HG03439 (cell line): ENCODE data around the gene DLX5.
"Not testable (repeated sequence)": the region's sequence is repeated elsewhere in the genome, so short reads cannot be mapped to it uniquely, and the experiment has no call there.

Experiments used
- ATAC-seq: cut with Tn5 transposase; IDR thresholded peaks from one replicate; pipeline ENCODE4 v1.9.1; 2021; ENCODE audit warnings: mild to moderate bottlenecking, moderate library complexity; ENCODE audit not compliant: unreplicated experiment

Gene DLX5

GRCh38 chr7:97024209-97025129, at the start of gene DLX5:
Gene DLX5 (minus strand): TSS chr7:97024831. CDS start chr7:97024623, 208 bp downstream.
- ATAC-seq: no peak

DNA sequence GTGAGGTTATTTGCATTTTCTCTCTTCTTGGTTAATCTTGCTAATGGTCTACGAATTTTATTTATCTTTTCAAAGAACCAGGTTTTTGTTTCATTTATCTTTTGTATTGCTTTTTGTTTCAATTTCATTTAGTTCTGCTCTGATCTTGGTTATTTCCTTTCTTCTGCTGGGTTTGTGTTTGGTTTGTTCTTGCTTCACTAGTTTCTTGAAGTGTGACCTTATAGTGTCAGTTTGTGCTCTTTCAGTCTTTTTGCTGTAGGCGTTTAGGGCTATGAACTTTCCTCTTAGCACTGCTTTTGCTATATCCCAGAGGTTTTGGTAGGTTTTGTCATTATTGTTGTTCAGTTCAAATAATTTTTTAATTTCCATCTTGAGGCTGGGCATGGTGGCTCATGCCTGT, 47.4 kb upstream of the DLX5 start:
- ATAC-seq: not testable (repeated sequence)

DNA sequence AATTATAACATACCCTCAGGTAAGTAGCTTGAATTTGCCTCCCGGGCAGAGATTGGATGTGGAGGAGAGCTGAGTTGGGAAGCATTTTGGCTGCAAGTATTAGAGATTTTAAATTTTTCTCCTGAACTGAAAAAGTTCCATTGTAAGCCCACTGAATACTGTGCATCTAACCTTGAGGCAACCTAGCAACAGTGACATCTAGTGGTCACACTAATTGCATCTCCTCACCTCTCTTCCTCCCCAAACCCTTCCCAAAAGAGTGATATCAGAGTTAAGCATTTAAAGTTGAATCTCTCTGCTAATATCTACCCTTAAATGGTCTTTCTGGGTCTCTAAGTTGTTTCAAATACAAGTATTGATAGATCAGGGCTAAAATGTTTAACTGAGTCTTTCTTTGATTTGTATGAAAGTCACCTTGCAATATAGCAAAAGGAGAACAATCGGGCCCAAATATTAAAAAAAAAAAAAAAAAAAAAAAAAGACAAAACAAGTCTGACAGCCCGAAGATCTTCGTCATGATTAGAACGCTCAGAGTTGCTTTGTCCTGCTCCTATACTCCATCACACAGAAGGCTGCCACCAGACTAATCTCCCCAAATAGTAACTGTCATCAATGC, 40.4 kb upstream of the DLX5 start:
- no peak for ATAC-seq

GRCh38 chr7:97064020-97064419, 39.4 kb upstream of the DLX5 start:
- no peak for ATAC-seq

GRCh38 chr7:97043281-97043680, 18.6 kb upstream of the DLX5 start:
- ATAC-seq: no peak

GRCh38 chr7:97039374-97040065, 14.9 kb upstream of the DLX5 start:
- no peak for ATAC-seq

- ATAC-seq: not testable (repeated sequence)
Measured at GRCh38 chr7:97034213-97034852, 9.7 kb upstream of the DLX5 start.

DNA sequence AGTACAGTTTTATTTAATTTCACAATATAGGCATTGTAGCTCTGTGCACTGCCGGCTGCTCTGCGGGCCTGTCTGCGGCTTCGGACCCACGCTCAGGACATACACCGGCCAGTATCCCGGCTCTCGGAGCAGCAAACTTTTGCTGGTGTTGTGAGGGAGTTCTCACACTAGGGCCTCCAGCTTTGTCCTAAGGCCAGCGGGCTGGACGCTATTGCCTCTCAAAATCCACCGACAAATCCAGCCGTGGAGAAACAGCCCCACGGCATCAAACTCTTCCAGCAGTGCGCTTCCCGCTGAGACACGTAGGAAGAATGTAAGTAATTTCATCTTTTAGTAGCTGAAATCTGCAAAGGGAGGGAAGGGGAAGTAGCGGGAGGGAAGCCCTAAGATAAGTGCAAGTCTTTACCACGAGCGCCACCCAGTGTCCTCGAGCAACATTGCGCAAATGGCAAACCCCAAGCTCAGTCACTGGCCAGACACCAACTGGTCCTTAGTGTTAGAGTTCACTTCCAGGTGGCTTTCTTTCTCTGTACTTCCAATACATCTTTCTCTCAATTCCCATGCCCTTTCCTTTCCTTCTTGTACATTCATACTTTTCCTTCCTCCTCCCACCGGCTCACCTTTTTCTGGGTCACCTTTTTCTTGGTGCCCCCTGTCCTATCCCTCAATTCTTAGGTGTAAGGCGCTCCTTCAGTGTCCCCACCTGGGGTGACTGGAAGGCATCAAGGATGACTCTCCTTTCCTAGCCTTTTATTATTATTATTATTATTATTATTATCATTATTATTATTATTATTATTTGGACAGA, 3.0 kb upstream of the DLX5 start:
- peak; percentile 97 for ATAC-seq

DNA sequence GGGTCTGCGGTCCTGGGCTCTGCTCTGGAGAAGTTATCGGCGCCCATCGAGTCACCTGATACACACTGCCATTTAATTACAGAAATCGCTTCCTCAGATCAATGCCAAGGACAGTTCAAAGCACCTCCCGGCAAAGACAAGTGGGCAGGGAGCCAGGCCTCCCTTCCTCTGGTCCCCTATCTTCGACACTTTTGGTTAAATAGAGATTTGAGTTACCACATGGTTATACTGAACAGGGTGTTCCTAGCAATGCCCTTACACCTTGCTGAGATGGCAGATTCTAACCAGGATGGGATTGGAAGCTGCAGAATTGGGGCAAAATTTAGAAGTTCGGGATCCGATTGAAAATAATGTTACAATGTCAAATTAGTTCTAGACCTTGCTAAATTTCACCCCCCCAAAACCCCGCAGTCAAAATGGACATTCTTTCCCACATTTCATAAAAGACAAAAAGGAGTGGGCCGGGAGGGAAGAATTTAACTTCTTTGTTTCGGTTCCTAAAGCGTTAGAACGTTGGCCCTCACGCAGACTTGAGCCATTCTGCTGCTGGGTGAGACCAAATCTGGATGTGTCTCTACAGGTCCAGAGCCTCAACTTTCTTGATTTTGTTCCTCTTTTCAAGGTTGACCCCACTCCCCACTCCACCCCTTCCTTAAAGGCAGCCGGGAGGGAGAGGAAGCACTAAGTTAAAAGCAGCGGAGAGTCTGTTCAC, 2.2 kb upstream of the DLX5 start:
- no peak for ATAC-seq

GRCh38 chr7:97025983-97026714, 1.5 kb upstream of the DLX5 start:
- no peak for ATAC-seq

DNA sequence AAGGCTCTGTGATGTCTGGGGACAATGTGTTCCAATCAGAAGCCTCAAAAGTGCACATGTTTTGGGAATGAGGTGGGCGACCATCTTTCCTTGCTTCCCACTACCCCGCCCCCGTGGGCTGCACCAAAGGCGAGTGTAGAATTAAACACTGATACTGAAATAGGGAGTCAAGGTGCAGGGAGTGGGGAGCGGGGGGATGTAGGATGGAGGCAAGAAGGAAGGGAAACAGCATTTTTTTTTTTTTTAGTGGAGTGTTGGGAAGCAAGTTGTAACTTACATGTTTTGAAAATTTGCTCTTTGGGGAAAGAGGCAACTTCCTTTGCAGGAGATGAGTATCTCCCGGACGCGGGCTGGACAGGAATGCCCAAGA, 484 bp upstream of the DLX5 start:
- no peak for ATAC-seq

DNA sequence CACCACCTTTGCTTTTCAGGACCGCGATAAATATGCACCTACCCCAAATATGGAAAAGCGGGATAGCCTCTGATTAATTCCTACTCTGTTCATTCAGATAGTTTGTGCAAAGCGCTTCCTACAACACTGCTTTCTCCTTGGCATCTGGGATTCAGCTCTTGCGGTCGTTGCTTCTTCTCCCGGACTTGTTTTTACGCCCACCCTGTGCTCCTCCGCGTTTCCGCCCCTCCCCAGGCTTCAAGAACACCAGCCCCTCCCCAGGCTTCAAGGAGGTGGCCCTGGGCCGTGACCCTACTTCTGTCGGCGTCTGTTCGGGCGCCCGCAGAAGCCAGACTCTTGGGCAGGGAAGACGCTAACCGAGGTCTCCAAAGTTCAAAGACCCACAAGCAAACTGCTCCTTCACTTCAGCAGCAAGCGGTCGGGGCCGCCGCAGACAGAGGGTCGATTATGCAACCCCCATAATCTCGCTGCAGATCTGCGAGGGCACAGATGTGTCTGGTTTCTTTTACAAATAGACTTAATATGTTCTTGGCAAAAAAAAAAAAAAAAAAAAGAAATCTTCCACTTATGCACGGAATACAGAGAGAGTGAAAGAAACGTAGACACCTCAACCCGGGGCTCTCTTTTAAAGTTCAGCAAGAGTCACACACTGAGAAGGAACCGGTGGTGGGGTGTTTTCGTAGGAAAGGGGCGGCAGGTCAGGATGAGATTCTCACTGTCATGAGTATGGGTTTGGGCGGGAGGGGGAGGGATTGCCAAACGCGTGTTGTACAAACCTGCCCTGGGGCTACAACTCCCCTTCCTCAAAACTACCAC, 1.9 kb downstream of the DLX5 start:
- no peak for ATAC-seq

- no peak for ATAC-seq
Measured at GRCh38 chr7:97021747-97022490, 2.7 kb downstream of the DLX5 start.

- ATAC-seq: no peak
Measured at GRCh38 chr7:97020996-97021746, 3.5 kb downstream of the DLX5 start.

DNA sequence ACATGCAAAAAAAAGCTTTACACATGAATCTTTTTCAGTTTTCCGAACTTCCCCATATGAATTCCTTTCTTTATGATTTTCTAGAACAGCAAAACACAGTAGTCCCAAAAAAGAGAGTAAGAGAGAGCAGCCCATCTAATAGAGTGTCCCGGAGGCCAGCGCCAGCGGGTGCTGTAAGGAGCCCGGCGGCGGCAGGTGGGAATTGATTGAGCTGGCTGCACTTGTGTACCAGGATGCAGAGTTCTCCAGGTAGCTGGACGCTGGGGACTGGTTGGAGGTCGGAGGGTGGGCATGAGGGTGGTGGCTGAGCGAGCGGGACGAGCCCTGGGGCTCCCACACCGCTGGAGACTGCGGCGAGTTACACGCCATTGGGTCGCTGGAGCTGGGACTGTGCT, 4.0 kb downstream of the DLX5 start:
- no peak for ATAC-seq

DNA sequence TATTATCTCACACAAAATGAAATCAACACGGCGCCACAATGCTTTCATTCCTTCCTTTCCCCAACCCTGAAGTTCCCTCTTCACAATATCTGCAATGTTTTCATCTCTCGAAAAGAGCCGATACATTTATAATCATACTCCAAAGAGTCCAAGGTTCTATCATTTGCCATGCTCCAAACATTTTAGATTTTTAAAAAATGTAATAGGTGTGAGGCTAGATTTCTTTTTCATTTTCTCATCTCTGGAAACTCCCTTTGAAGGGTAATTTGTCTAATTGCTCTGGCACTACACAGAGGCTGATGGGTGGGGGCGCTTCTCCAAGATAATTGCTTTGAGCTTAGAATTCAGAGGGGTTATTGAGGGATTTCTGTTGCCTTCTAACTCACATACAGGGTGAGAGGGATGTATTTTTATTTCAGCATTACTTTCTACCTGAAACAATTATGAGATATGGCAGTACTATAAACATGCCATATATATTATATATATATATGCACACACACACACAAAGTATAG, 4.9 kb downstream of the DLX5 start:
- no peak for ATAC-seq
